ENCODE measurements around the gene RPLP2. TPM values are rescaled to one million over a fixed set of nuclear protein-coding genes. Genes with fewer than 3 reads are reported as not detected.

The RPLP2 gene
- total RNA-seq, 2 donors from 2014 or later, result 1,286 to 1,386 TPM

- no peak for DNase-seq (ENCODE audit: low spot score)
- intact Hi-C loops (cut with DNase I), result no loop called here
Observed at GRCh38 chr11:788953-789940, 20.5 kb upstream of the RPLP2 start.

- intact Hi-C loops (cut with DNase I), result loop anchor here in 1 of 2 donors (10.0 kb wide), 1 partner anchor 125 kb away; no protein-coding TSS in a partner anchor
- DNase-seq (ENCODE audit: low spot score), result no peak
Observed at GRCh38 chr11:789943-790342, 19.8 kb upstream of the RPLP2 start, which contains the start of gene CEND1. CEND1 (minus strand) TSS chr11:790090; CDS start chr11:788576, 1,514 bp downstream.

GRCh38 chr11:790721-791564 is 18.8 kb upstream of the RPLP2 start:
- DNase-seq (ENCODE audit: low spot score), result no peak
- intact Hi-C loops (cut with DNase I), result loop anchor here in 1 of 2 donors (10.0 kb wide), 1 partner anchor 126 kb away; no protein-coding TSS in a partner anchor

- intact Hi-C loops (cut with DNase I), result loop anchor here in 1 of 2 donors (10.0 kb wide), 1 partner anchor 127 kb away; no protein-coding TSS in a partner anchor
- DNase-seq (ENCODE audit: low spot score), result no peak
Observed at GRCh38 chr11:791658-792534, 17.9 kb upstream of the RPLP2 start.

- intact Hi-C loops (cut with DNase I), result loop anchor here in 1 of 2 donors (10.0 kb wide), 1 partner anchor 128 kb away; no protein-coding TSS in a partner anchor
- DNase-seq (ENCODE audit: low spot score), result no peak
Observed at GRCh38 chr11:792535-792821, 17.3 kb upstream of the RPLP2 start.

GRCh38 chr11:792873-793272 is 16.9 kb upstream of the RPLP2 start:
- intact Hi-C loops (cut with DNase I), result loop anchor here in 1 of 2 donors (10.0 kb wide), 1 partner anchor 128 kb away; no protein-coding TSS in a partner anchor
- DNase-seq (ENCODE audit: low spot score), result no peak

- intact Hi-C loops (cut with DNase I), result loop anchor here in 1 of 2 donors (10.0 kb wide), 1 partner anchor 129 kb away; no protein-coding TSS in a partner anchor
- no peak for DNase-seq (ENCODE audit: low spot score)
Observed at GRCh38 chr11:793556-793955, 16.2 kb upstream of the RPLP2 start.

- intact Hi-C loops (cut with DNase I), result loop anchor here in 1 of 2 donors (10.0 kb wide), 1 partner anchor 129 kb away; no protein-coding TSS in a partner anchor
- DNase-seq (ENCODE audit: low spot score), result no peak
Observed at GRCh38 chr11:794013-794765, 15.6 kb upstream of the RPLP2 start.

GRCh38 chr11:794766-795633 is 14.8 kb upstream of the RPLP2 start:
- intact Hi-C loops (cut with DNase I), result loop anchor here in 1 of 2 donors (10.0 kb wide), 1 partner anchor 130 kb away; no protein-coding TSS in a partner anchor
- DNase-seq (ENCODE audit: low spot score), result no peak

- peak; percentile 93 for DNase-seq (ENCODE audit: low spot score)
- intact Hi-C loops (cut with DNase I), result loop anchor here in 1 of 2 donors (10.0 kb wide), 1 partner anchor 131 kb away; no protein-coding TSS in a partner anchor
Observed at GRCh38 chr11:795634-796564, 13.9 kb upstream of the RPLP2 start.

- intact Hi-C loops (cut with DNase I), result loop anchor here in 1 of 2 donors (10.0 kb wide), 1 partner anchor 132 kb away; no protein-coding TSS in a partner anchor
Observed at GRCh38 chr11:796565-797295, 13.0 kb upstream of the RPLP2 start.

GRCh38 chr11:797296-798092 is 12.3 kb upstream of the RPLP2 start:
- peak; percentile 90 for DNase-seq (ENCODE audit: low spot score)
- intact Hi-C loops (cut with DNase I), result loop anchor here in 1 of 2 donors (10.0 kb wide), 1 partner anchor 133 kb away; no protein-coding TSS in a partner anchor

More at GRCh38 chr11:796565-797295, 13.0 kb upstream of the RPLP2 start:
- DNase-seq (ENCODE audit: low spot score), result no peak

- intact Hi-C loops (cut with DNase I), result loop anchor here in 1 of 2 donors (10.0 kb wide), 1 partner anchor 133 kb away; no protein-coding TSS in a partner anchor
- peak; percentile 92 for DNase-seq (ENCODE audit: low spot score)
Observed at GRCh38 chr11:798093-798713, 11.6 kb upstream of the RPLP2 start, which contains the start of gene SLC25A22. SLC25A22 (minus strand) TSS chr11:798281; CDS start chr11:795006, 3,275 bp downstream.

Measured in posterior vena cava (tissue), 2 donors.